ENCODE data around the gene ZNF331. TPM values are rescaled to one million over a fixed set of nuclear protein-coding genes. Genes with fewer than 3 reads are reported as not detected.
A peak's percentile ranks its signal among the peaks of the same experiment; 100 is the strongest.
"Not testable (repeated sequence)": the region's sequence is repeated elsewhere in the genome, so short reads cannot be mapped to it uniquely, and the experiment has no call there.

The ZNF331 gene
- total RNA-seq (2014; rRNA removed) (28.0 and 32.5 TPM in 2 replicates), Bru-seq, nascent RNA (percentile 74 among the genes with signal in this experiment), BruChase-seq, experiment 1, labeled RNA remaining after a 6-hour chase (percentile 74 among the genes with signal in this experiment), BruChase-seq, experiment 2, labeled RNA remaining after a 2-hour chase (percentile 75 among the genes with signal in this experiment)
- long read RNA-seq, full-length matches to known transcripts, result 67 of 133 reads
- long read RNA-seq, partial matches to known transcripts, result 2 of 133 reads
- long read RNA-seq, other reads (novel, unspliced or antisense), result 64 of 133 reads

GRCh38 chr19:53537521-53538377 is at the start of gene ZNF331:
TSS of gene ZNF331 (plus strand) at chr19:53538145. CDS start at chr19:53569377, 31,232 bp downstream.
- DNase-seq (peak; percentile 78), ATAC-seq (peak; percentile 70)
- H3K9me2 ChIP-seq (replicated peaks; ENCODE audit: low read length), result no peaks in the 10 kb centered on the region
- no TSS peak for BruUV-seq (replicated peaks)
- peak within 1 kb of the TSS; percentile 77 for H3K4me3 ChIP-seq (ENCODE audit: low read length)
- CTCF ChIA-PET, result no interaction called here
- no peaks in the 10 kb centered on the region for H3F3A ChIP-seq (ENCODE audit: low read length, unreplicated experiment)
- H3K9me3 ChIP-seq (ENCODE audit: low read length), result no peaks in the 10 kb centered on the region
- peak within 1 kb of the TSS; percentile 91 for H3K4me2 ChIP-seq (ENCODE audit: low read length)
- peak within 1 kb of the TSS; percentile 96 for H3K9ac ChIP-seq (ENCODE audit: low read length)
- peaks cover 30% of the 10 kb centered on the region for H3K79me2 ChIP-seq (ENCODE audit: low read length)
- peak within 1 kb of the TSS; percentile 64 for H2AFZ ChIP-seq (ENCODE audit: low read length)
- no peak for TF ChIP-seq EZH2phosphoT487 (IDR thresholded peaks at IDR 0.05; ENCODE audit: borderline replicate concordance, low read length)
- TF ChIP-seq EZH2 (IDR thresholded peaks at IDR 0.05; ENCODE audit: low read length, unreplicated experiment), result no peak
- no peak for TF ChIP-seq CTCF (conservative IDR thresholded peaks at IDR 0.05; ENCODE audit: low read depth, low read length)
- H3K4me1 ChIP-seq (ENCODE audit: insufficient read depth, low read length), result peaks cover 23% of the 10 kb centered on the region
- intact Hi-C loops (cut with micrococcal nuclease), result no loop called here
- no peaks in the 10 kb centered on the region for H3K27me3 ChIP-seq (ENCODE audit: low read length)
- POLR2A ChIA-PET (ENCODE audit: unreplicated experiment), result no interaction called here
- H4K20me1 ChIP-seq (ENCODE audit: low read length), result no peaks in the 10 kb centered on the region
- peak within 1 kb of the TSS; percentile 81 for H3K27ac ChIP-seq (ENCODE audit: low read length)
- peaks cover 24% of the 10 kb centered on the region for H3K36me3 ChIP-seq (ENCODE audit: low read depth, low read length)

GRCh38 chr19:53492153-53492552 is 45.8 kb upstream of the ZNF331 start:
- Histone ChIP-seq H3K27ac (ENCODE audit: low read length) (no peak overlapping the region), H3F3A (ENCODE audit: low read length, unreplicated experiment) (no peaks in the 10 kb centered on the region), H3K9ac (ENCODE audit: low read length) (no peak overlapping the region), H3K27me3 (ENCODE audit: low read length) (no peaks in the 10 kb centered on the region), H3K79me2 (ENCODE audit: low read length) (no peaks in the 10 kb centered on the region), H3K9me3 (ENCODE audit: low read length) (peaks cover 32% of the 10 kb centered on the region), H4K20me1 (ENCODE audit: low read length) (no peaks in the 10 kb centered on the region), H3K9me2 (replicated peaks; ENCODE audit: low read length) (no peaks in the 10 kb centered on the region), H3K4me1 (ENCODE audit: insufficient read depth, low read length) (no peaks in the 10 kb centered on the region), H3K4me3 (ENCODE audit: low read length) (no peak overlapping the region), H2AFZ (ENCODE audit: low read length) (no peak overlapping the region), H3K4me2 (ENCODE audit: low read length) (no peak overlapping the region), H3K36me3 (ENCODE audit: low read depth, low read length) (peaks cover 58% of the 10 kb centered on the region)
- TSS peak; percentile 20 for BruUV-seq (replicated peaks)
- POLR2A ChIA-PET (ENCODE audit: unreplicated experiment), result no interaction called here
- ATAC-seq (no peak), DNase-seq (no peak)
- TF ChIP-seq EZH2phosphoT487 (IDR thresholded peaks at IDR 0.05; ENCODE audit: borderline replicate concordance, low read length) (no peak), CTCF (conservative IDR thresholded peaks at IDR 0.05; ENCODE audit: low read depth, low read length) (no peak), EZH2 (IDR thresholded peaks at IDR 0.05; ENCODE audit: low read length, unreplicated experiment) (no peak)
- CTCF ChIA-PET, result no interaction called here
- intact Hi-C loops (cut with micrococcal nuclease), result no loop called here

- ATAC-seq, result peak; percentile 83
- H3K27ac ChIP-seq (ENCODE audit: low read length), result not testable (repeated sequence)
Observed at GRCh38 chr19:53497311-53498023, 40.5 kb upstream of the ZNF331 start.

GRCh38 chr19:53498024-53498395 is 39.9 kb upstream of the ZNF331 start:
- H2AFZ ChIP-seq (ENCODE audit: low read length); BruUV-seq (replicated peaks); H3K36me3 ChIP-seq (ENCODE audit: low read depth, low read length); CTCF ChIA-PET; H3K4me3 ChIP-seq (ENCODE audit: low read length); ATAC-seq; POLR2A ChIA-PET (ENCODE audit: unreplicated experiment); H3K9me2 ChIP-seq (replicated peaks; ENCODE audit: low read length); H3K79me2 ChIP-seq (ENCODE audit: low read length); intact Hi-C loops (cut with micrococcal nuclease); H3F3A ChIP-seq (ENCODE audit: low read length, unreplicated experiment); H3K4me2 ChIP-seq (ENCODE audit: low read length); H3K27me3 ChIP-seq (ENCODE audit: low read length); H3K9me3 ChIP-seq (ENCODE audit: low read length); DNase-seq; H3K4me1 ChIP-seq (ENCODE audit: insufficient read depth, low read length); H3K27ac ChIP-seq (ENCODE audit: low read length); H4K20me1 ChIP-seq (ENCODE audit: low read length); H3K9ac ChIP-seq (ENCODE audit: low read length): not testable (repeated sequence)

More at GRCh38 chr19:53497311-53498023, 40.5 kb upstream of the ZNF331 start:
- H3K9me2 ChIP-seq (replicated peaks; ENCODE audit: low read length); H3K4me2 ChIP-seq (ENCODE audit: low read length); CTCF ChIA-PET; DNase-seq; H3K79me2 ChIP-seq (ENCODE audit: low read length); H3K9ac ChIP-seq (ENCODE audit: low read length); H3K27me3 ChIP-seq (ENCODE audit: low read length); H3F3A ChIP-seq (ENCODE audit: low read length, unreplicated experiment); H3K4me1 ChIP-seq (ENCODE audit: insufficient read depth, low read length); POLR2A ChIA-PET (ENCODE audit: unreplicated experiment); BruUV-seq (replicated peaks); H3K4me3 ChIP-seq (ENCODE audit: low read length); H3K9me3 ChIP-seq (ENCODE audit: low read length); H4K20me1 ChIP-seq (ENCODE audit: low read length); intact Hi-C loops (cut with micrococcal nuclease); H2AFZ ChIP-seq (ENCODE audit: low read length): not testable (repeated sequence)
- H3K36me3 ChIP-seq (ENCODE audit: low read depth, low read length), result peaks cover 12% of the 10 kb centered on the region
